H1 (cell line): ENCODE measurements around the gene HIBADH. TPM values are rescaled to one million over a fixed set of nuclear protein-coding genes. Genes with fewer than 3 reads are reported as not detected.

ENCODE experiments used
- CTCF ChIA-PET: fragments of 300-600 bp; sonication (Branson Sonifier 250); formaldehyde crosslinking; loops from one replicate; lab custom pipeline; 2021; ENCODE audit not compliant: partially characterized antibody; lab: Charles Lee
- POLR2A ChIA-PET: fragments of 300-600 bp; sonication (Branson Sonifier 250); formaldehyde crosslinking; loops from one replicate; lab custom pipeline; 2021; ENCODE audit warnings: inconsistent platforms; ENCODE audit not compliant: partially characterized antibody; lab: Charles Lee
- DNase-seq, 2 experiments: peaks; one replicate each; pipeline versions ENCODE4 v3.0.0 to v3.0.0-alpha.2; 2010 to 2022; ENCODE audit warnings: low spot score in 2 of 2, low read depth in 1 of 2, mixed read lengths in 1 of 2
- FAIRE-seq: peaks from 2 replicates; lab custom pipeline; 2011; peaks lifted over from hg19 to GRCh38; lab: Jason Lieb, UNC
- H2AFZ ChIP-seq: 2 replicates; pipeline ENCODE4 v1.8.1; 2012; ENCODE audit warnings: low read length, inconsistent platforms
- H2AK5ac ChIP-seq: 2 replicates; pipeline ENCODE4 v1.6.1; 2013; ENCODE audit warnings: low read depth, low read length
- H2BK120ac ChIP-seq: replicated peaks from 2 replicates; pipeline ENCODE3; 2013; ENCODE audit warnings: low read depth, low read length, inconsistent platforms
- H2BK12ac ChIP-seq: 2 replicates; pipeline ENCODE4 v1.6.1; 2013; ENCODE audit warnings: low read depth, low read length
- H2BK15ac ChIP-seq: 2 replicates; pipeline ENCODE4 v1.6.1; 2013; ENCODE audit warnings: low read length
- H2BK20ac ChIP-seq: 2 replicates; pipeline ENCODE4 v1.6.1; 2013; ENCODE audit warnings: low read length
- H2BK5ac ChIP-seq: 2 replicates; pipeline ENCODE4 v1.6.1; 2013; ENCODE audit warnings: low read depth, low read length
- H3K14ac ChIP-seq: 2 replicates; pipeline ENCODE4 v1.6.1; 2013; ENCODE audit warnings: inconsistent platforms; ENCODE audit not compliant: insufficient read length
- H3K18ac ChIP-seq: 2 replicates; pipeline ENCODE4 v1.6.1; 2013; ENCODE audit warnings: low read length; ENCODE audit errors: extremely low read depth
- H3K23ac ChIP-seq: 2 replicates; pipeline ENCODE4 v1.6.1; 2013; ENCODE audit warnings: inconsistent platforms; ENCODE audit not compliant: insufficient read length
- H3K23me2 ChIP-seq: 2 replicates; pipeline ENCODE4 v1.6.1; 2013; ENCODE audit warnings: low read depth, low read length
- H3K27ac ChIP-seq: 2 replicates; pipeline ENCODE4 v1.6.1; 2011; ENCODE audit warnings: low read depth, low read length, inconsistent platforms
- H3K27me3 ChIP-seq, 4 experiments: replicated peaks in 1 of 4; 1 replicate in 1 of 4; 2 replicates in 3 of 4; pipeline versions ENCODE4 v1.6.1 to v1.8.1; 2011 to 2013; ENCODE audit warnings: low read length in 3 of 4, mild to moderate bottlenecking in 3 of 4, inconsistent platforms in 2 of 4, mixed read lengths in 2 of 4, moderate library complexity in 1 of 4; ENCODE audit not compliant: control insufficient read depth in 3 of 4, insufficient read depth in 3 of 4; ENCODE audit errors: extremely low read depth in 1 of 4
- H3K36me3 ChIP-seq, 4 experiments: 2 replicates each; pipeline versions ENCODE4 v1.6.1 to v1.8.1; 2011 to 2013; ENCODE audit warnings: mild to moderate bottlenecking in 4 of 4, low read length in 3 of 4, moderate library complexity in 2 of 4, control low read depth in 1 of 4, inconsistent platforms in 1 of 4; ENCODE audit not compliant: insufficient read depth in 4 of 4, control insufficient read depth in 2 of 4
- H3K4ac ChIP-seq: replicated peaks from 2 replicates; pipeline ENCODE3; 2013; ENCODE audit warnings: low read length, low read depth, mixed read lengths, inconsistent platforms; ENCODE audit not compliant: insufficient read length
- H3K4me1 ChIP-seq, 4 experiments: replicated peaks in 1 of 4; 1 replicate in 1 of 4; 2 replicates in 3 of 4; pipeline versions ENCODE4 v1.6.1 to v1.8.1; 2011 to 2013; ENCODE audit warnings: low read length in 3 of 4, inconsistent platforms in 2 of 4, mixed read lengths in 1 of 4; ENCODE audit not compliant: insufficient read depth in 4 of 4, control insufficient read depth in 3 of 4
- H3K4me2 ChIP-seq, 2 experiments: 2 replicates each; pipeline versions ENCODE4 v1.6.1 to v1.8.1; 2011 to 2013; ENCODE audit warnings: low read depth in 2 of 2, low read length in 2 of 2, control low read depth in 1 of 2, inconsistent platforms in 1 of 2, mild to moderate bottlenecking in 1 of 2; ENCODE audit not compliant: insufficient read depth in 1 of 2
- H3K4me3 ChIP-seq, 4 experiments: fragments of 200-600, 300-600 bp in 1 of 4; sonication (generic), shearing (Covaris generic), sonication (Bioruptor Twin) in 1 of 4; 2 replicates each; pipeline versions ENCODE4 v1.5.1 to v1.8.1; 2011 to 2016; ENCODE audit warnings: low read length in 4 of 4, low read depth in 3 of 4, control low read depth in 2 of 4, inconsistent platforms in 2 of 4, mild to moderate bottlenecking in 2 of 4, mixed read lengths in 1 of 4, moderate library complexity in 1 of 4; ENCODE audit not compliant: insufficient read depth in 2 of 4; ENCODE audit errors: extremely low read depth in 1 of 4
- H3K56ac ChIP-seq: replicated peaks from 2 replicates; pipeline ENCODE3; 2013; ENCODE audit warnings: low read depth, mild to moderate bottlenecking, mixed read lengths, low read length, inconsistent platforms; ENCODE audit not compliant: insufficient read length
- H3K79me1 ChIP-seq: 2 replicates; pipeline ENCODE4 v1.6.1; 2013; ENCODE audit warnings: low read depth, low read length, control low read depth
- H3K79me2 ChIP-seq, 2 experiments: 2 replicates each; pipeline versions ENCODE4 v1.6.1 to v1.8.1; 2012 to 2013; ENCODE audit warnings: low read length in 2 of 2, mild to moderate bottlenecking in 2 of 2, inconsistent platforms in 1 of 2; ENCODE audit not compliant: insufficient read depth in 2 of 2, control insufficient read depth in 1 of 2
- H3K9ac ChIP-seq, 4 experiments: replicated peaks in 1 of 4; 1 replicate in 1 of 4; 2 replicates in 3 of 4; pipeline versions ENCODE4 v1.6.1 to v1.8.1; 2011 to 2013; ENCODE audit warnings: low read depth in 3 of 4, low read length in 3 of 4, control low read depth in 2 of 4, mild to moderate bottlenecking in 2 of 4, moderate library complexity in 2 of 4, inconsistent platforms in 1 of 4; ENCODE audit errors: extremely low read depth in 1 of 4
- H3K9me3 ChIP-seq, 2 experiments: 2 replicates each; pipeline versions ENCODE4 v1.6.1 to v1.8.1; 2012 to 2013; ENCODE audit warnings: mild to moderate bottlenecking in 2 of 2, moderate library complexity in 2 of 2, control low read depth in 1 of 2, inconsistent platforms in 1 of 2, low read depth in 1 of 2, low read length in 1 of 2, mixed read lengths in 1 of 2; ENCODE audit not compliant: insufficient read depth in 2 of 2
- H4K20me1 ChIP-seq, 2 experiments: replicated peaks in 1 of 2; 2 replicates each; pipeline versions ENCODE3 to v1.8.1; 2011 to 2013; ENCODE audit warnings: inconsistent platforms in 2 of 2, low read length in 2 of 2, mild to moderate bottlenecking in 1 of 2; ENCODE audit not compliant: insufficient read depth in 2 of 2, control insufficient read depth in 1 of 2
- H4K5ac ChIP-seq: 2 replicates; pipeline ENCODE4 v1.6.1; 2013; ENCODE audit warnings: low read length, low read depth, mixed read lengths, inconsistent platforms; ENCODE audit not compliant: insufficient read length
- H4K8ac ChIP-seq: 2 replicates; pipeline ENCODE4 v1.8.0; 2013; ENCODE audit warnings: mild to moderate bottlenecking, moderate library complexity, low read length, inconsistent platforms; ENCODE audit not compliant: insufficient read depth; ENCODE audit errors: extremely low read depth
- H4K91ac ChIP-seq: replicated peaks from 2 replicates; pipeline ENCODE3; 2013; ENCODE audit warnings: low read length, mixed read lengths, inconsistent platforms; ENCODE audit not compliant: insufficient read length
- CBX5 ChIP-seq: fragments of 300-800, 300-1000 bp; sonication (generic); IDR thresholded peaks from 2 replicates; pipeline ENCODE4 v1.7.1; 2016; ENCODE audit warnings: antibody characterized with exemption, low read length, low read depth
- CREB1 ChIP-seq: IDR thresholded peaks from 2 replicates; pipeline ENCODE4 v1.6.1; 2012; ENCODE audit warnings: inconsistent platforms
- EP300 ChIP-seq, 2 experiments: IDR thresholded peaks; 1 replicate in 1 of 2; 2 replicates in 1 of 2; pipeline ENCODE4 v1.6.1; 2011 to 2012; ENCODE audit warnings: low read depth in 2 of 2, low read length in 2 of 2, mild to moderate bottlenecking in 2 of 2, borderline replicate concordance in 1 of 2, inconsistent platforms in 1 of 2, moderate library complexity in 1 of 2
- FOSL1 ChIP-seq: IDR thresholded peaks from 2 replicates; pipeline ENCODE4 v1.6.1; 2011; ENCODE audit warnings: mild to moderate bottlenecking, low read depth, low read length, moderate library complexity; ENCODE audit not compliant: insufficient read depth
- MAFK ChIP-seq: IDR thresholded peaks from 2 replicates; pipeline ENCODE4 v1.6.1; 2012; ENCODE audit warnings: low read depth, mild to moderate bottlenecking, improper control_type of control experiment, low read length
- RBBP5 ChIP-seq: IDR thresholded peaks from 2 replicates; pipeline ENCODE4 v1.7.1; 2012; ENCODE audit warnings: low read depth, mild to moderate bottlenecking, inconsistent platforms, low read length, moderate library complexity, borderline replicate concordance
- RNF2 ChIP-seq: fragments of 200-900, 300-1000 bp; sonication (generic); IDR thresholded peaks from 2 replicates; pipeline ENCODE4 v1.7.1; 2016; ENCODE audit warnings: borderline replicate concordance, low read depth, mild to moderate bottlenecking, antibody characterized with exemption, low read length; ENCODE audit not compliant: poor library complexity, severe bottlenecking; ENCODE audit errors: missing control alignments
- RXRA ChIP-seq: IDR thresholded peaks from 2 replicates; pipeline ENCODE4 v1.6.1; 2011; ENCODE audit warnings: low read depth, mild to moderate bottlenecking, low read length, moderate library complexity; ENCODE audit not compliant: insufficient read depth
- SP2 ChIP-seq: IDR thresholded peaks from 2 replicates; pipeline ENCODE4 v1.6.1; 2012; ENCODE audit warnings: mild to moderate bottlenecking, low read length, inconsistent platforms
- TAF1 ChIP-seq: IDR thresholded peaks from 2 replicates; pipeline ENCODE4 v1.6.1; 2011; ENCODE audit warnings: mild to moderate bottlenecking, low read depth, low read length
- ZNF274 ChIP-seq: IDR thresholded peaks from 2 replicates; pipeline ENCODE4 v1.7.0; 2012; ENCODE audit warnings: low read length, borderline replicate concordance; ENCODE audit errors: extremely low read depth
- WGBS, 2 experiments: shearing (Covaris generic) in 1 of 2; methylation state at CpG; one replicate each; pipeline versions ENCODE4 v1.1.6 to v1.1.7; 2013 to 2015; ENCODE audit warnings: low lambda C conversion rate in 2 of 2, mixed read lengths in 2 of 2, inconsistent platforms in 1 of 2, low coverage in 1 of 2, missing lambda C conversion rate in 1 of 2; ENCODE audit not compliant: insufficient replicate concordance in 2 of 2, insufficient coverage in 1 of 2, insufficient read length in 1 of 2; ENCODE audit errors: extremely low coverage in 1 of 2, missing lambda C conversion rate in 1 of 2; 5-methylcytosine and 5-hydroxymethylcytosine counted together
- polyA plus RNA-seq, 7 experiments: library from polyadenylated mRNA; depleted of rRNA in 3 of 7; stranded (reverse) in 5 of 7; unstranded in 2 of 7; fragments of >200 nt in 5 of 7; fragments of 200-250 nt in 2 of 7; gene quantifications; 1 replicate in 5 of 7; 2 replicates in 1 of 7; 4 replicates in 1 of 7; pipeline versions ENCODE4 v1.2.1 to v1.2.3, GENCODE V29; 2011 to 2013; ENCODE audit warnings: missing spikeins in 2 of 7, mixed read lengths in 2 of 7
- total RNA-seq: library from RNA; stranded (reverse); fragmentation: NEBNext Ultra II Directional; extraction: Animal tissue kit (Norgen Biotek cat#: 25700); gene quantifications from 2 replicates; pipeline ENCODE4 v1.2.1, GENCODE V29; 2021

HIBADH gene
- total and polyA plus RNA-seq, 2 of the 8 experiments (the other 6 are each of a cell fraction or from before 2014, with no cell fraction given) = 30.1 to 39.5 TPM

DNA sequence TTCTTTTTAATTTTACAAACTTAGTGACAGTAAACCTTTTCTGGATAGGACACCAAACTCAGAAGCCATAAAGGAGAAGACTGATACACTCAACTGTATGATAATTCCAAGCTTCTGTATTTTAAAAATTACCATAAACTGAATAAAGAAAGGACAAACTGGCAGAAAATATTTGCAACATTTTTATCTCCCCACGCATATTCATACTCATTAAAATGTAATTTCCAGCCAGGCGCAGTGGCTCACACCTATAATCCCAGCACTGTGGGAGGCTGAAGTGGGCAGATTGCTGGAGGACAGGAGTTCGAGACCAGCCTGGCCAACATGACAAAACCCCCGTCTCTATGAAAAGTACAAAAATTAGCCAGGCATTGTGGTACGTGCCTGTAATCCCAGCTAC lies 67.7 kb downstream of the HIBADH start:
- H3K4ac ChIP-seq = no peak overlapping the region
- H3K9ac ChIP-seq = no peak overlapping the region
- no peak overlapping the region for H3K23ac ChIP-seq
- no peaks in the 10 kb centered on the region for H3K27me3 ChIP-seq
- no peaks in the 10 kb centered on the region for H3K79me1 ChIP-seq
- H3K18ac ChIP-seq = no peak overlapping the region
- no peak overlapping the region for H2AFZ ChIP-seq
- H3K23me2 ChIP-seq = no peaks in the 10 kb centered on the region
- FAIRE-seq (no peak), DNase-seq (no peak)
- H3K27ac ChIP-seq = no peak overlapping the region
- H3K4me3 ChIP-seq = no peak overlapping the region
- ChIA-PET POLR2A (no interaction called here), CTCF (interaction anchor here (0.6 to 1.5 kb wide), 3 partner anchors 8 to 56 kb away, joined by 3 read pairs; no protein-coding TSS in a partner anchor)
- H3K56ac ChIP-seq = no peak overlapping the region
- H2AK5ac ChIP-seq = no peak overlapping the region
- no peaks in the 10 kb centered on the region for H3K79me2 ChIP-seq
- no peak overlapping the region for H2BK12ac ChIP-seq
- H3K9me3 ChIP-seq = no peaks in the 10 kb centered on the region
- H4K20me1 ChIP-seq = no peaks in the 10 kb centered on the region
- no peak for TF ChIP-seq ZNF274
- no peak for TF ChIP-seq CBX5
- no peak for TF ChIP-seq TAF1
- no peak for TF ChIP-seq RXRA
- no peak for TF ChIP-seq EP300 (IDR thresholded peaks at IDR 0.05; ENCODE audit: borderline replicate concordance in 1 of 2, low read depth in 2 of 2, low read length in 2 of 2)
- no peak for TF ChIP-seq FOSL1
- no peak for TF ChIP-seq MAFK
- no peak for TF ChIP-seq SP2
- TF ChIP-seq RBBP5 = no peak
- TF ChIP-seq CREB1 = no peak
- no peak for TF ChIP-seq RNF2
- no peak overlapping the region for H4K5ac ChIP-seq
- H2BK20ac ChIP-seq = no peak overlapping the region
- H2BK5ac ChIP-seq = no peak overlapping the region
- WGBS, 2 experiments = 92% methylated on average over 5 of the region's 5 CpGs; no CpG with 5 or more reads in 1 of the 2 experiments
- H2BK15ac ChIP-seq = no peak overlapping the region
- no peak overlapping the region for H3K14ac ChIP-seq
- no peaks in the 10 kb centered on the region; a peak in 1 of 8 replicates for H3K36me3 ChIP-seq
- H2BK120ac ChIP-seq = no peak overlapping the region
- H3K4me2 ChIP-seq = no peak overlapping the region
- no peak overlapping the region for H4K91ac ChIP-seq
- H4K8ac ChIP-seq = no peak overlapping the region
- H3K4me1 ChIP-seq = peaks cover 0 to 3% (median 1%) of the 10 kb centered on the region in 4 experiments; a peak in 3 of 7 replicates
